Astrocyte of the spinal cord (primary cell): ENCODE data around the gene ARAP2.

Source experiments
- DNase-seq: peaks from one replicate; pipeline ENCODE4 v3.0.0; 2011; ENCODE audit warnings: low read depth, low spot score
- H3K4me3 ChIP-seq: 2 replicates; pipeline ENCODE4 v1.5.1; 2011; ENCODE audit warnings: low read depth, mild to moderate bottlenecking, low read length, moderate library complexity
- CTCF ChIP-seq: IDR thresholded peaks from 2 replicates; pipeline ENCODE4 v1.5.1; 2012; ENCODE audit warnings: low read depth, mild to moderate bottlenecking, low read length, inconsistent platforms
- in situ Hi-C: cut with HindIII; loops from 2 replicates; pipeline ENCODE4 v1.10.0; 2017; ENCODE audit warnings: low sequenced_read_pairs

Gene ARAP2

DNA sequence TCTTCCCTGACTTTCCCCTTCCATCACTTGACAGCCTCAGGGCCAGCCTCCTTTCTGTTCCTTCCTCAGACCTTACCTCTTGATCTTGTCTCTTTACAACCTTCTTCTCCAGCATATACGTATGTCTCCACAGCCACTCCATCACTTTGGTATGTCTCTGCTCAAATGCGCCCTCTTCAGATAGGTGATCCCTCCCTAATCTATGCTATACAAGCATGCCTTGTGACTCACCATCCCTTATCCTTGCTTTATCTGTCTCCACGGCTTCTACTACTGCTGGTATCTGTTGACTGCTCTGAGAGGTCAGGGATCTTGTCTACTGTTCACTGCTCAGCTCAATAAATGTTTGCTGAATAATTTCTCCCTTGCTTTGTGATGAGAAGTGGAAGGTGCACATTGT, 9.0 kb downstream of the ARAP2 start:
- DNase-seq: no peak
- TF ChIP-seq CTCF: no peak
- in situ Hi-C loops: no loop called here
- no peak overlapping the region for H3K4me3 ChIP-seq

DNA sequence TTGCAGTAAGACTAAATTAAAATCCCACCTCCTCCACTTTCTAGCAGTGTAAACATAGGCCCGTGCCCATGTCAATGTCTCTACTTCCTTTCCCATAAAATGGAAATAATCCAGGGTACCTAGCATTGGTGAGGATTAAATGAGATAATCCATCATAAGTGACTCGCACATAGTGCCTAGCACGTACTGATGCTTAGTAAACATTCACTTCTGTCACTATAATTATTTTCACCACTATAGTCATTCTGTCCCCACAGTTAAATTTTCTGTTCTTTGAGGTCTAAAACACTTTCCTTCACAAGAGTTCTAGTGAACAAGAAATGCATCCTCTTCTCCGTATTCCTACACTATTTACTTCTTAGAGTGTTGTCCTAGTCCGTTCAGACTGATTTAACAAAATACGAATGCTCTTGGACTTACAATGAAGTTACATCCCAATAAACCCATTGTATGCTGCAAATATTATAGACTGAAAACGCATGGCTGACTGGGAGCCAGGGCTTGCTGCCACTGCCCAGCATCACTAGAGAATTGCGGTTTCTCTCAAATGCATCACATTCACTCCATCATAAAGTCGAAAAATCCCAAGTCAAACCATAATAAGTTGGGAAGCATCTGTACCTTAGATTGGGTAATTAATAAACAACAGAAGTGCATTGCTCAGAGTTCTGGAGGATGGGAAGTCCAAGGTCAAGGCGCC, 10.6 kb downstream of the ARAP2 start:
- no peak for TF ChIP-seq CTCF
- no peak for DNase-seq
- H3K4me3 ChIP-seq: no peak overlapping the region
- in situ Hi-C loops: no loop called here

DNA sequence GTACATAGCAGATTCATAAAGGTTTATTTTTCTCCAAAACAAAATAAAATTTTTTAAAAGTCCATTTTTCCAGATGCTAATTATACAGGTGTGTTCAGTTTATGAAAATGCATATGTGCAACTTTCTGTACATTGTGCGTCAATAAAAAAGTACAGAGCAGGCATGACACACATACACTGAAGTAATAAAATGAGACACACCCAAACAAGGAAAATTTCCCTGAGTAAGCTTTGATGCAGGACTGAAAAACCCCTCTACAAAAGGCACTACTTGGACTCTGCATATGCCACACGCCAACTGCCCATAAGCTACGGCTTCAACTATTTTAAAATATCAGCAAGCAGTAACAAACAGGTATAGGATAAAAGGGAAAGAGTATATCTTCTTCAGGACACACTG, 13.8 kb downstream of the ARAP2 start:
- H3K4me3 ChIP-seq: no peak overlapping the region
- no peak for DNase-seq
- no peak for TF ChIP-seq CTCF
- in situ Hi-C loops: no loop called here

DNA sequence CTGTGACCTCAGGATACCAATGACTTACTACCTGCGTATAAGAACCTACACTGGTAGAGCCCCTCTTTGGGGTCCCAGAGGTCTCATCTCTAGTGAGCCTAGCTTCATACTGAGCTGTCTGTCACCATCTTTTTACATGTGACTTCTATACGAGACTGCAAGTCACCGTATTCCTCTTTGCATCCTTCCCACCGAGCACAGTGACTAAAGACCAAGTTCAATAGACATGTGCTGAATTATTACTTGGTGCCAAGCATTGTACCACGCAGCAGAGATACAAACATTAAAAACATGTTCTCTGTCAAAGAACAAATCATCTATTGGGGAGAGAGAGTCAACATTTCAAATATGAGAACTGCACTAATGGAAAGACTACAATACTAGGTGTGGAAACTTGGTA, 16.4 kb downstream of the ARAP2 start:
- no peak for TF ChIP-seq CTCF
- no peak overlapping the region for H3K4me3 ChIP-seq
- DNase-seq: no peak
- in situ Hi-C loops: no loop called here

DNA sequence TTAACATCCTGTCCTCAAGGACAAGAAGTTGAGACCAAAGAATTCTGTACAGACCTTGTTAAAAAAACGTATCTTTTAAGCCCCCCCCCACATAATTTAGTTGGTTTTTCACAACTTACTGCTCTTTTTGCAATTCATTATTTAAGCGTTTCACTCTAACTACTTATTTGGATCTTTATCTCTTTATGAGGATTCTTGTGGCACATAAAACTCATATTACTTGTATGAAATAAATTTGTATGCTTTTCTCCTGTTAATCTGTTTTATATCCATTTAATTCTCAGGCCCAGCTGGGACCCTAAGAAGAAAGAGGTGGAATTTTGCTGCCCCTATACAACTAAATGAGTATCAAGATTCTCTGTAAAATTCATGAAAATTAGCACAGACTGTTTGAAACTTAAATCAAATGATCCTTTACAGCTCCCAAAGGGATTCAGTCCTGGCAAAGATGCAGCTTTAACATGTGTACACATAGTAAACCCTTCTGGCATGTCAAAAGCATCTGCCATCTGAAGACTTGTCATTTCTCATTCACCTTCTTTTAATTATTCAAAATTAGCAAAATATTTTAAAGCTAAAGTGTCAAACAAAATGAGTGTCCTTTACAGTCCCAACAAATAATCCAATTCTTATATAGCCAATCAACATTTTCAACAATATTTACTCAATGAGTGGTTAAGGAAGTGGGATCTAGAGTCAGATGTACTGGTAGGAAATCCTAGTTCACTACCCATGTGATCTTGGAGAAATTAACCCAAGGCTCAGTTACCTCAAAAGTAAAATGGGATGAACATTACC, 17.7 kb downstream of the ARAP2 start:
- in situ Hi-C loops: no loop called here
- no peak for DNase-seq
- H3K4me3 ChIP-seq: no peak overlapping the region
- TF ChIP-seq CTCF: no peak

DNA sequence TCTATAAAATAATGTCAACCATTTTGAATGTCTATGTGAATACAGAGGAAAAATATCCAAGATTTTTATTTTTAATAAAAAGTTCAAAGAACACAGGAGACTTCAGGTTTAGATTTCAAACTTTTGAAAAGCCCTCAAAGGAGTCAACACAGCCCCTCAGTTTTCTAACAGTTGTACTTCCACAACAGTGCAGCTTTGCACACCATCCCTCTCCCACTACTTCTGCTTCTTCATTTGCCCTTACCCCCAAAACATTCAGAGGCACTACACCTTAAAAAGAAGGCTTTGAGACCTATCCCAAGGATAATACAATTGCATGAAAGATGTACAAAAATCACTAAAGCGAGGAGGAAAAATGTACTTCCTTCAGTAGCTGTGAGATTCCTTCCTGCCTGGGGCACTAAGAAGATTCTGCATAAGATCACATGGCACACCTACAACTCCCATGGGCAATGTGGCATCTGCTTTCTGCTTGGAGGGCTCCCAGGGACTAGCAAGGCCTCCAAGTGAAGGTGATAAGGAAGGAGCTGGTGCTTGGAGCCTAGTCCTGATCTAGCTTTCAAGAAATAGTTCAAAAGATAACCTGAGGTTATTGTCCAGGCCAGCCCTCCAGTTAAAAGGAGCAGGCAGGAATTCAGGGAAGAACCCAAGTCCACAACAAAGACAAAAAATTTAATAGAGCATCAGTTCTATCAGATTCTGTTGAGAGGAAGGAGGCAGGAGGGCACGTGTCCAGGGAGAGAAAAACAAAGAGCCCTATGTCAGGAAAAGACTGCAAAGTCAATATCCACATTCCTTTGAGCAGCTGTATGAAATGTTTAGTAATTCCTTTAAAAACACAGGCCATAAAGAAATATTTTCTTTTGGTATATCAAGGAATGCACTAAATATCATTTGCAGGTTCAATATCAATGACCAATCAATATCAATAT, 19.1 kb downstream of the ARAP2 start:
- H3K4me3 ChIP-seq: no peak overlapping the region
- in situ Hi-C loops: no loop called here
- no peak for TF ChIP-seq CTCF
- no peak for DNase-seq
